GM12864 (cell line): ENCODE data around the gene CDC45.

Experiments
- DNase-seq: peaks from one replicate; pipeline ENCODE4 v3.0.0-alpha.2; 2011; ENCODE audit warnings: low read depth
- H3K4me3 ChIP-seq: 2 replicates; pipeline ENCODE4 v1.5.1; 2011; ENCODE audit warnings: mild to moderate bottlenecking, low read depth, low read length, control low read depth
- TF ChIP-seq, protein P1 (sequence below): IDR thresholded peaks from 2 replicates; pipeline ENCODE4 v1.5.1; 2011; ENCODE audit warnings: low read depth, mild to moderate bottlenecking, moderate library complexity, low read length, control low read depth, inconsistent platforms; ENCODE audit errors: missing control alignments

Gene CDC45

DNA sequence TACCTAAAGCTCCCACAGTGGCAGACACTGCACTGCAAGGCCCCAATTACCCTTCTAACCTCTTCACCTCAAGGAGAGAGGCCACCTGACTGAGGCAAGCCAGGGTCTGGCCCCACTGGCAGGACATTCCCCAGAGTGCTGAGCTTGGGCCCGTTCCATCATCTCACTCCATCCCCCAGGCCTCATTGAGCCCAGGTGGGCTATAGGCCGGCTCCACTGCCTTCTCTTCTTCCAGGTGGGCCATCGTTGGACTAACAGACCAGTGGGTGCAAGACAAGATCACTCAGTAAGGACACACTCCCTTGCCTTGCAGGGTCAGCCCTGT lies 19.1 kb downstream of the CDC45 start:
- TF ChIP-seq, protein P1, sequence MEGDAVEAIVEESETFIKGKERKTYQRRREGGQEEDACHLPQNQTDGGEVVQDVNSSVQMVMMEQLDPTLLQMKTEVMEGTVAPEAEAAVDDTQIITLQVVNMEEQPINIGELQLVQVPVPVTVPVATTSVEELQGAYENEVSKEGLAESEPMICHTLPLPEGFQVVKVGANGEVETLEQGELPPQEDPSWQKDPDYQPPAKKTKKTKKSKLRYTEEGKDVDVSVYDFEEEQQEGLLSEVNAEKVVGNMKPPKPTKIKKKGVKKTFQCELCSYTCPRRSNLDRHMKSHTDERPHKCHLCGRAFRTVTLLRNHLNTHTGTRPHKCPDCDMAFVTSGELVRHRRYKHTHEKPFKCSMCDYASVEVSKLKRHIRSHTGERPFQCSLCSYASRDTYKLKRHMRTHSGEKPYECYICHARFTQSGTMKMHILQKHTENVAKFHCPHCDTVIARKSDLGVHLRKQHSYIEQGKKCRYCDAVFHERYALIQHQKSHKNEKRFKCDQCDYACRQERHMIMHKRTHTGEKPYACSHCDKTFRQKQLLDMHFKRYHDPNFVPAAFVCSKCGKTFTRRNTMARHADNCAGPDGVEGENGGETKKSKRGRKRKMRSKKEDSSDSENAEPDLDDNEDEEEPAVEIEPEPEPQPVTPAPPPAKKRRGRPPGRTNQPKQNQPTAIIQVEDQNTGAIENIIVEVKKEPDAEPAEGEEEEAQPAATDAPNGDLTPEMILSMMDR: no peak
- no peak for DNase-seq

DNA sequence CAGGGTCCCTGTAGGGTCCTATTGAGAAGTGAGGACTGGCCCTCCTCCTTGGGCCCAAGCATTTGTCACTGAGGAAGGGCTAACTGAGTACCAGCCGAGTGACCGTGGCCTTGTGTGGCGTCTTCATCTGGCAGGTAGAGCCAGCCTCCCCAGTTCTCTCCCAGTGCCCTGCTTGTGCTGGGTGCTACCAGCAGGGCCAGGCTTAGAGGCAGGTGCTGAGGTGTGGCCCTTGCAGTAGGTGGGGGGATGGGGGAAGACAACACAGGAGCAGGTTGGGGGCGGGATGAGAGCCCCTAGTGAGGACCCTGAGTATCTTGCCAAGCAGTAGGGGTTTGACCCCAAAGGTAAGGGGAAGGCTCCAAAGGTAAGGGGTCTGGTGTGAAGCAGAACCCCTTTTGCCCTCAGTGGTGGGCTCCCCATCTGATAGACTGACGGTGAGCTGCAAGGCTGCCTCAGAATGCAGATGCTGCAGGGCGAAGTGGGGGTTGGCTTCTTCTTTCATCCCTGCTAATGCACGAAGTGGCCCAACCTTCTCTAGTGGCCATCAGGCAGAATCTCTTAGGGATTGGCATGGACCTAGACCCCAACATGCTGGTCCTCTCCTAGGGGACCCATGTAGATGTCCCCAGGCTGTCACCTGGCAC lies 19.6 kb downstream of the CDC45 start:
- no peak overlapping the region for H3K4me3 ChIP-seq
- TF ChIP-seq, protein P1: no peak
- no peak for DNase-seq

More for the DNA sequence above, 19.1 kb downstream of the CDC45 start:
- H3K4me3 ChIP-seq: no peak overlapping the region

DNA sequence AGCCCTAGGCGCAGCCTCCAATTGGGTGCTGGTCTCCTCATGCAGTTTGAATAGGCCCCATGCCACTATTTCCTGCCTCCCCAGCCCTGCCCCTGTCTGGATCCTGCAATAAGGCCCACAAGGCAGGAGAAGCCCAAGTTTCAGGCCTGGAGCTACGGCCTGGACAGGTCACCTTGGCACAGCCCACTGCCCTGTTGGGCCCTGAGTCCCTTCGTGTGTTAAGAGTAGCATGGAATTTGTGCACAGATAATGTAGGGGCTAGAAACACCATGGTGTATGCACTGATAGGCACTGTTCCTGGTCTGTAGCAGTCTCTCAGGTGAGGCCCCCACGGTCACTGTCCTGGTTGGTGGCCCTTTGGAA lies 20.1 kb downstream of the CDC45 start:
- no peak overlapping the region for H3K4me3 ChIP-seq
- DNase-seq: no peak
- TF ChIP-seq, protein P1: no peak

DNA sequence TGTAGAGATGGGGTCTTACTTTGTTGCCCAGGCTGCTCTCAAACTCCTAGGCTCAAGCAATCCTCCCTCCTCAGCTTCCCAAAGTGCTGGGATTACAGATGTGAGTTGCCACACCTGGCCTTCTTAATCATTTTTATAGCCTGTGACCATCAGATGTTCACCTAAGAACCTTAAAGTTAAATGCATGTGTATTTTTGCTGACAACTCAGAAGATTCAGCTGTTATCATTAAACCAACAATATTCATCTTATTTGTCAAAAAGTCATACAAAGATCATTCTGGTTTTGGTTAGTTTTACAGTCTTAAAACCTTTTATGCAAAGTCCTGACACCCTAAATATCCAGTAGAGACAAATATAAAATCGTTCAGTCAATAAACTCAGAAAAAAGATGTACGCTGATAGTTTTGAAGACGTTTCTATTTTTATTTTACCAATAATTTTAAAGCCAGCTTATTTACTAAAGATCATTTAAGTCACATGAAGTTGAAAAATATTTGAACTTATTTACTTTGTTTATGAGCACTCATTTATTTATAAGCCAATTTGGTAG lies 22.3 kb downstream of the CDC45 start:
- no peak overlapping the region for H3K4me3 ChIP-seq
- no peak for DNase-seq
- TF ChIP-seq, protein P1: no peak

DNA sequence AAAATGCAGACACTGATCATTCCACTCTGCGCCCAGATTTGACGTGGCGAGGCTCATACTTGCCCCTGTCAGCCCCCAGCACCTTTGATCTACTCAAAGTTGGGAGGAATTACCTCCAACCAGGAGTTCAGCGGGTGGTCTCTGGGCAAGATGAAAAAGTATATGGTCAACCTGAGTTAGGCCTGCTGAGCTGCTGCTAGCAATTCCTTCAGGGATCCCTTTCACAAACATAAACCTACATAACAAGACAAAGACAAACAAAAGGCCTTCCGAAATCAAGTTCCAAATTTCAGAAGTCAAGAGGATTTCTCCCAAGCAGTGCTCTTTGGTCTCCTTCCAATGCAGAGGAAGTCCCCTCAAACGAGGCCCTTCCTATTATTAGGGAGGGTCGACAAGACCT lies 23.6 kb downstream of the CDC45 start:
- no peak overlapping the region for H3K4me3 ChIP-seq
- no peak for DNase-seq

DNA sequence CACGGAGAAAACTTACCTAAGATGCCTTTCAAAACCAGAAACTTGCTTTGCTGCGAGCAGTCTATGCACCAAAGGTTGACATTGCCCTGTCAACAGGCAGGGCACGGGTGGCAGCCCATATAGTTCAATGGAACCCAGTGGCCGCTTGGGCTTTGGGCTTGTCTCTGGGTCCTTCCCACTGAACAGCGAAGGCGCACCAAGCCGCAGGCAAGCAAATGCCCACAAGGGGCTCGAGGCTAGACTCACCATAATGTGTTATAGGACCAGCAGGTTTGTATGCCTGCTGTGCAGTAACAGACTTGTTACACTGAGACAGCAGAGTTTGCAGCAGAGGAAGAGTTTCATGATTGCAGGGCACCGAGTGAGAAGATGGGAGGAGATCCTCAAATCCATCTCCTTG lies 24.1 kb downstream of the CDC45 start:
- no peak overlapping the region for H3K4me3 ChIP-seq
- no peak for DNase-seq
- TF ChIP-seq, protein P1: no peak

More for the DNA sequence above, 23.6 kb downstream of the CDC45 start:
- TF ChIP-seq, protein P1: no peak

DNA sequence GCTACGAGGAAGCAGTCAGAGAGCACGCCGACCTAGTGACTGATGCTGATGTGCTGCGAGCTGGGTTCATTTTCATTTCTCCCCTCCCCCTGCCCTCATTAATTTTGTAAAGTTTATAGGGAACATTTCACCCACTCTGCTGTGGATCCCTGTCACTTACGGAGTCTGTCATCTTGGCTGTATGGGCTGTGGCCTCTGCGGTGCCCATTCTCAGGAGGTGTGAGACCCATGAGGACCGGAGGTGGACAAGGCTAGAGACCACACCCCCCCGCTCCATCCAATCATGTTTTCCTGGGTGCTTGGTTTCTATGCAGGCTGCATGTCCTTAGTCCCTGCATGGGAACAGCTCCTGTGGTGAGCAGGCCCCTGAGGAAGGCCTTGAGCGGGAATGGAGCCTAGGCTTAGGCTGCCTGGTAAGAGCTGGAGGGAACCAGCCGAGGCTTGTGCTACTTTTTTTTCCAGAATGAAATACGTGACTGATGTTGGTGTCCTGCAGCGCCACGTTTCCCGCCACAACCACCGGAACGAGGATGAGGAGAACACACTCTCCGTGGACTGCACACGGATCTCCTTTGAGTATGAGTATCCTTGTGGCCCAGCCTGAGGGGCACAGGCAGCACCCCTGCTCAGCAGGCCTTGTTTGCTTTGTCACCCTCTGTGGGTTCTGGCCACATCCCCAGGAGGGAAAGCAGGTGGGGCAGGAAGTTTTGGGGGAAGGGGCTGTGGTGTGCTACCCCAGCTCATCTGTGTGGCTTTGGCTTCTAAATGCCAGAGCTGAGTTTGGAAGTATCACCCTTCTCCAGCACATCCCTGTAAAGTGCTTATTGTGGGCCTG lies 25.4 kb downstream of the CDC45 start:
- DNase-seq: no peak
- H3K4me3 ChIP-seq: no peak overlapping the region
- TF ChIP-seq, protein P1: no peak
